ENCODE measurements around the gene IFFO2. TPM values are rescaled to one million over a fixed set of nuclear protein-coding genes. Genes with fewer than 3 reads are reported as not detected.

Gene IFFO2
- total RNA-seq, 1 donor from 2014 or later: 39.6 TPM

DNA sequence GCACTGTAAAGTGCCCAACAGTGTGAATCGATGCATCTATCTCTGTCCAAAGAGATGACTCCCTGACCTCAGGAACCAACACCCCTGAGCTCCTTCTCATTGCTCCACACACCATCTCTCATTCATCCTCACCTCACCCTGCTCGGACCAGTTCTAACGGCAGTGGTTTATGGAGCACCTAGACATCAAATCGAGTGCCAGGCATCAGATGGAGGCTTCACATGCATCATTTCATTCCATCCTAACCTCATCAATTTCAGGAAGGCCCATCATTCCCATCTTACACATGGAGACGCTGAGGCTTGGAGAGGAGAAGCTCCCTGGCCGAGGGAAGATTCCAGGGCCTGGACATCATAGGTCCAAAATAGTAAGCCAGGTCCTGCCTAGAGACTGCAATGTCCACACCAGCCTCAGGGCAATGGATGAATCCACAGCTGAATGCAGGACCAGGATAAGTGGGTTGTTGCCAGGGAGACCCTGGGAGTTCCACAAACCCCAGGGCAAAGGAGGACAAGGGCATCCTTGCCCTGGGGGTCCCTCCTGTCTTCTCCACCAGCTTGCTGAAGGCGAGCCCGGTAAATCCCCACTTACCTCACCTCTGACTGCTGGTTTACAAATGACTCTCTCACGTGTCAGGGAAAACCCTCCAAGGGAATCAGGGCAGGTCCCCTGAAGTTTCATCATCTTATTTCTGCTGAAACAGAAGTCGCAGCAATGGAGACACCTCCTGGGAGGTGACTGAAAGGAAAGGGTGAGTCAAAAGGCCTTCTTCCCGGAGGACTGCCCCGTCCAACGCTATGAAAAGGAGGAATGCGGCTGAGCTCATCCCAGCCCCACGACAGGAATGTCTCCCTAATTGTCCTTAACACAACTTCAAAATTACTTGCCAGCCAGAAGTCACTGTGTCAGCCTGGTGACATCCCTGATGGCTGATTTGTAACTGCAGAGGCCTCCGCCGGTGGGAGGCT, 9.0 kb upstream of the IFFO2 start:
- no peaks in the 10 kb centered on the region for H3K36me3 ChIP-seq (ENCODE audit: insufficient read depth, low read length)
- FAIRE-seq: peak; percentile 90
- H3K27ac ChIP-seq (ENCODE audit: low read depth, low read length): peak overlapping the region; percentile 21

DNA sequence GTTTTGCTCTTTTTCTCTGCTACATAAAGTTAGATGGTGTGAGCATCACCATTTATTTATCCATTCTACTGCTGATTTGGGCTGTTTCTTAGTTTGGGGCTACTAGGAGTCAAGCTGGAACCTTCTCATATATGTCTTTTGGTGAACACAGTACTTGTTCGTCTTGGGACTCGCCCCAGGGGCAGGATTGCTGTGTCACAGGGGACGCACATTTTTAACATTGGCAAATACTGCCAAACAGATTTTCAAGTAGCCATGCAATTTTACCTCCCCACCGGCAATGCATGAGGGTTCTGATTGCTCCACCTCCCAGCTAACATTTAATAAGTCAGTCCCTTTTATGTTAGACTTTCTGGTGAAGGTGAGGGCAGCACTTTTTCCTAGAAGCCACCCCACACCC, 7.5 kb upstream of the IFFO2 start:
- no peak overlapping the region for H3K9ac ChIP-seq (ENCODE audit: low read length)
- no peaks in the 10 kb centered on the region for H3K36me3 Mint-ChIP-seq (ENCODE audit: low read depth, unreplicated experiment)
- H3K36me3 ChIP-seq (ENCODE audit: insufficient read depth, low read length): no peaks in the 10 kb centered on the region
- no peak overlapping the region for H2AFZ ChIP-seq (ENCODE audit: low read depth, low read length)
- H3K27me3 ChIP-seq (ENCODE audit: insufficient read depth, low read length): no peaks in the 10 kb centered on the region
- H3K79me2 ChIP-seq (ENCODE audit: insufficient read depth, low read length): no peaks in the 10 kb centered on the region
- no peaks in the 10 kb centered on the region for H3K9me3 ChIP-seq (ENCODE audit: insufficient read depth, low read depth, low read length)
- TF ChIP-seq EZH2 (IDR thresholded peaks at IDR 0.05; ENCODE audit: insufficient read depth, low read length): no peak
- TF ChIP-seq, protein P1, sequence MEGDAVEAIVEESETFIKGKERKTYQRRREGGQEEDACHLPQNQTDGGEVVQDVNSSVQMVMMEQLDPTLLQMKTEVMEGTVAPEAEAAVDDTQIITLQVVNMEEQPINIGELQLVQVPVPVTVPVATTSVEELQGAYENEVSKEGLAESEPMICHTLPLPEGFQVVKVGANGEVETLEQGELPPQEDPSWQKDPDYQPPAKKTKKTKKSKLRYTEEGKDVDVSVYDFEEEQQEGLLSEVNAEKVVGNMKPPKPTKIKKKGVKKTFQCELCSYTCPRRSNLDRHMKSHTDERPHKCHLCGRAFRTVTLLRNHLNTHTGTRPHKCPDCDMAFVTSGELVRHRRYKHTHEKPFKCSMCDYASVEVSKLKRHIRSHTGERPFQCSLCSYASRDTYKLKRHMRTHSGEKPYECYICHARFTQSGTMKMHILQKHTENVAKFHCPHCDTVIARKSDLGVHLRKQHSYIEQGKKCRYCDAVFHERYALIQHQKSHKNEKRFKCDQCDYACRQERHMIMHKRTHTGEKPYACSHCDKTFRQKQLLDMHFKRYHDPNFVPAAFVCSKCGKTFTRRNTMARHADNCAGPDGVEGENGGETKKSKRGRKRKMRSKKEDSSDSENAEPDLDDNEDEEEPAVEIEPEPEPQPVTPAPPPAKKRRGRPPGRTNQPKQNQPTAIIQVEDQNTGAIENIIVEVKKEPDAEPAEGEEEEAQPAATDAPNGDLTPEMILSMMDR (IDR thresholded peaks at IDR 0.05; ENCODE audit: insufficient read depth, low read depth, low read length): no peak
- DNase-seq (ENCODE audit: low read depth): no peak
- H3K27ac Mint-ChIP-seq (ENCODE audit: unreplicated experiment): no peak overlapping the region
- peaks cover 19% of the 10 kb centered on the region for H3K4me1 Mint-ChIP-seq (ENCODE audit: low read depth, unreplicated experiment)
- H3K9me3 Mint-ChIP-seq (ENCODE audit: unreplicated experiment): no peaks in the 10 kb centered on the region
- no peak overlapping the region for H3K4me3 Mint-ChIP-seq (ENCODE audit: unreplicated experiment)
- H3K4me3 ChIP-seq (ENCODE audit: insufficient read depth, low read depth, low read length): no peak overlapping the region
- no peak overlapping the region for H3K27ac ChIP-seq (ENCODE audit: low read depth, low read length)
- peaks cover 3% of the 10 kb centered on the region for H3K27me3 Mint-ChIP-seq (ENCODE audit: low read depth, unreplicated experiment)
- H3K4me1 ChIP-seq (ENCODE audit: insufficient read depth, low read length): peaks cover 11% of the 10 kb centered on the region
- no peak overlapping the region for H3K4me2 ChIP-seq (ENCODE audit: low read length)
- FAIRE-seq: no peak
- H4K20me1 ChIP-seq (ENCODE audit: insufficient read depth, low read length): no peaks in the 10 kb centered on the region

More for the DNA sequence above, 9.0 kb upstream of the IFFO2 start:
- Histone ChIP-seq H4K20me1 (ENCODE audit: insufficient read depth, low read length) (no peaks in the 10 kb centered on the region), H3K9ac (ENCODE audit: low read length) (no peak overlapping the region), H3K4me1 (ENCODE audit: insufficient read depth, low read length) (peaks cover 11% of the 10 kb centered on the region), H3K79me2 (ENCODE audit: insufficient read depth, low read length) (no peaks in the 10 kb centered on the region), H3K4me2 (ENCODE audit: low read length) (peak overlapping the region; percentile 26), H2AFZ (ENCODE audit: low read depth, low read length) (peak overlapping the region; percentile 7), H3K4me3 (ENCODE audit: insufficient read depth, low read depth, low read length) (no peak overlapping the region), H3K9me3 (ENCODE audit: insufficient read depth, low read depth, low read length) (no peaks in the 10 kb centered on the region), H3K27me3 (ENCODE audit: insufficient read depth, low read length) (no peaks in the 10 kb centered on the region)
- Mint-ChIP-seq H3K27me3 (ENCODE audit: low read depth, unreplicated experiment) (peaks cover under 1% of the 10 kb centered on the region), H3K9me3 (ENCODE audit: unreplicated experiment) (no peaks in the 10 kb centered on the region), H3K4me3 (ENCODE audit: unreplicated experiment) (peak overlapping the region; percentile 0), H3K4me1 (ENCODE audit: low read depth, unreplicated experiment) (peaks cover 19% of the 10 kb centered on the region), H3K36me3 (ENCODE audit: low read depth, unreplicated experiment) (no peaks in the 10 kb centered on the region), H3K27ac (ENCODE audit: unreplicated experiment) (peak overlapping the region; percentile 94)
- peak; percentile 69 for DNase-seq (ENCODE audit: low read depth)
- TF ChIP-seq, protein P1 (IDR thresholded peaks at IDR 0.05; ENCODE audit: insufficient read depth, low read depth, low read length): no peak
- TF ChIP-seq EZH2 (IDR thresholded peaks at IDR 0.05; ENCODE audit: insufficient read depth, low read length): no peak

Data from astrocyte (in vitro differentiated cells and primary cell).